DOHH2 (cell line): ENCODE results near the gene DHRS1.

Experiments used
- H3F3A ChIP-seq: fragments of 200-600 bp; sonication (generic), shearing (Covaris generic); 2 replicates; pipeline ENCODE4 v1.6.0; 2016; ENCODE audit warnings: antibody characterized with exemption, mild to moderate bottlenecking; ENCODE audit not compliant: control insufficient read depth, insufficient read depth
- H3K27ac ChIP-seq: fragments of 200-600 bp; sonication (generic); 2 replicates; pipeline ENCODE4 v1.5.1; 2014; ENCODE audit warnings: low read depth, mild to moderate bottlenecking, low read length, moderate library complexity
- H3K27me3 ChIP-seq: fragments of 200-600 bp; sonication (generic); 2 replicates; pipeline ENCODE4 v1.6.1; 2014; ENCODE audit warnings: mild to moderate bottlenecking, low read length, mixed read lengths; ENCODE audit not compliant: control insufficient read depth
- H3K36me3 ChIP-seq: fragments of 200-600 bp; sonication (generic); 2 replicates; pipeline ENCODE4 v1.6.1; 2014; ENCODE audit warnings: mild to moderate bottlenecking, low read length, moderate library complexity, mixed read lengths; ENCODE audit not compliant: control insufficient read depth
- H3K4me1 ChIP-seq: fragments of 200-600 bp; sonication (generic); 2 replicates; pipeline ENCODE4 v1.6.1; 2014; ENCODE audit warnings: mild to moderate bottlenecking, low read length, mixed read lengths; ENCODE audit not compliant: control insufficient read depth
- H3K4me2 ChIP-seq: fragments of 200-600 bp; sonication (generic); 2 replicates; pipeline ENCODE4 v1.6.0; 2014; ENCODE audit warnings: mild to moderate bottlenecking, low read length, moderate library complexity
- H3K4me3 ChIP-seq: fragments of 200-600 bp; sonication (generic); 2 replicates; pipeline ENCODE4 v1.5.1; 2014; ENCODE audit warnings: mild to moderate bottlenecking, low read length, mixed read lengths
- H3K79me2 ChIP-seq: fragments of 200-600 bp; sonication (generic); 2 replicates; pipeline ENCODE4 v1.6.1; 2014; ENCODE audit warnings: mild to moderate bottlenecking, low read length, mixed read lengths; ENCODE audit not compliant: control insufficient read depth
- H3K9me2 ChIP-seq: fragments of 200-600 bp; sonication (generic); replicated peaks from 2 replicates; pipeline ENCODE4 v1.6.1; 2014; ENCODE audit warnings: mild to moderate bottlenecking, low read length, mixed read lengths; ENCODE audit not compliant: control insufficient read depth
- H3K9me3 ChIP-seq: fragments of 200-600 bp; sonication (generic); 2 replicates; pipeline ENCODE4 v1.6.1; 2014; ENCODE audit warnings: antibody characterized with exemption, low read length, mixed read lengths; ENCODE audit not compliant: control insufficient read depth, insufficient read depth
- H4K20me1 ChIP-seq: fragments of 200-600 bp; sonication (generic); 2 replicates; pipeline ENCODE4 v1.6.0; 2014; ENCODE audit warnings: low read depth, mild to moderate bottlenecking, antibody characterized with exemption, low read length, moderate library complexity; ENCODE audit not compliant: control insufficient read depth, insufficient read depth
- CTCF ChIP-seq: fragments of 200-600 bp; sonication (generic); IDR thresholded peaks from one replicate; pipeline ENCODE4 v1.5.1; 2014; ENCODE audit warnings: antibody characterized with exemption, mild to moderate bottlenecking, low read depth, low read length; ENCODE audit not compliant: poor library complexity, severe bottlenecking
- EZH2phosphoT487 ChIP-seq: fragments of 200-600 bp; sonication (generic); IDR thresholded peaks from 2 replicates; pipeline ENCODE4 v1.6.1; 2017; ENCODE audit warnings: borderline replicate concordance, mild to moderate bottlenecking, antibody characterized with exemption, low read length, moderate library complexity, mixed read lengths

Gene DHRS1

GRCh38 chr14:24317141-24317928 is 17.8 kb upstream of the DHRS1 start:
- Histone ChIP-seq H3K4me3 (no peak overlapping the region), H3F3A (peaks cover 10% of the 10 kb centered on the region; the same call in 1 of the 2 replicates), H3K27me3 (peaks cover 13% of the 10 kb centered on the region), H4K20me1 (no peaks in the 10 kb centered on the region), H3K9me2 (no peaks in the 10 kb centered on the region), H3K36me3 (peaks cover 13% of the 10 kb centered on the region), H3K4me2 (no peak overlapping the region), H3K27ac (no peak overlapping the region), H3K4me1 (peaks cover 16% of the 10 kb centered on the region), H3K79me2 (no peaks in the 10 kb centered on the region), H3K9me3 (no peaks in the 10 kb centered on the region)
- TF ChIP-seq CTCF (no peak), EZH2phosphoT487 (no peak)

- Histone ChIP-seq H3K27me3 (peaks cover 13% of the 10 kb centered on the region), H3K36me3 (peaks cover 19% of the 10 kb centered on the region), H3K4me1 (peaks cover 24% of the 10 kb centered on the region), H3K9me2 (no peaks in the 10 kb centered on the region), H3K9me3 (no peaks in the 10 kb centered on the region), H3K4me2 (no peak overlapping the region), H3K4me3 (no peak overlapping the region), H3F3A (peaks cover 10% of the 10 kb centered on the region; the same call in 1 of the 2 replicates), H4K20me1 (no peaks in the 10 kb centered on the region), H3K79me2 (0 out of 2 replicates have a peak, but pooled peaks cover 2% of the 10 kb centered on the region), H3K27ac (no peak overlapping the region)
- no peak for TF ChIP-seq CTCF
- TF ChIP-seq EZH2phosphoT487: no peak
Observed at GRCh38 chr14:24316597-24316950, 17.0 kb upstream of the DHRS1 start.

GRCh38 chr14:24315807-24316596 is 16.4 kb upstream of the DHRS1 start:
- Histone ChIP-seq H3K27ac (no peak overlapping the region), H3K27me3 (peaks cover 13% of the 10 kb centered on the region), H3K4me3 (no peak overlapping the region), H3K9me3 (no peaks in the 10 kb centered on the region), H3K4me2 (no peak overlapping the region), H3K9me2 (no peaks in the 10 kb centered on the region), H3K36me3 (peaks cover 20% of the 10 kb centered on the region), H4K20me1 (no peaks in the 10 kb centered on the region), H3K4me1 (peaks cover 29% of the 10 kb centered on the region), H3K79me2 (0 out of 2 replicates have a peak, but pooled peaks cover 2% of the 10 kb centered on the region), H3F3A (peaks cover 10% of the 10 kb centered on the region; the same call in 1 of the 2 replicates)
- TF ChIP-seq CTCF (no peak), EZH2phosphoT487 (no peak)
